NCI-H2107 (cell line): ENCODE measurements around the gene CIDEB.

Experiments
- DNase-seq: peaks from one replicate; lab custom pipeline; 2025; lab: John Stamatoyannopoulos, UW

Gene CIDEB

DNA sequence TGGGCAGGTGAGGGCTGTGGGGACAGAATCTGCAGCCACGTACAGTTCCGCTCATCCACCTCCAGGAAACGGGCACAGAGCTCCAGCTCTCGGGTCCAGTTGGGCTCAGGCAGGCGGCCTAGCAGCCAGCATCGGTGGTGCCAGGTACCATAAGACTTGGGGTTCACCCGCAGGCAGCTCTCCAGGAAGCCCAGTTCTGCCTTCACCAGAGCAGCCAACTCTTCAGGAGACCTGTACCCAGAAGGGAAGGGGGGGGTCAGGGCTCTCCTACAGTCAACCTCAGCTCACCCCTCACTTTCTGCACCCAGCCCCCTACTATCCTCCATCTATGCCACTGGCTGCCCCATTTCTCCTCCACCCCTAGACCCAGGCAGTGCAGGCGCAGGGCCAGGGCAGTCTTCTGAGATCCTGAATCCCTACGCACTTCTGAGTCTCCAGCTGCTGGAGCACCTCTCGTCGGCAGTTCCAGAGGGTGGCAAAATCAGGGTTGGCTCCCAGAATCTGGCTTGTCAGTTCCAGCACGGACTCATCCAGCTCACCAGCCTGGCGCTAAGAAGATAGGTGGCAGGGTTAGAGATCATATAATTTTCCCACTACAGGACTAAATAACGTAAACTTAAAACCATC, 37.8 kb downstream of the CIDEB start:
- no peak for DNase-seq

DNA sequence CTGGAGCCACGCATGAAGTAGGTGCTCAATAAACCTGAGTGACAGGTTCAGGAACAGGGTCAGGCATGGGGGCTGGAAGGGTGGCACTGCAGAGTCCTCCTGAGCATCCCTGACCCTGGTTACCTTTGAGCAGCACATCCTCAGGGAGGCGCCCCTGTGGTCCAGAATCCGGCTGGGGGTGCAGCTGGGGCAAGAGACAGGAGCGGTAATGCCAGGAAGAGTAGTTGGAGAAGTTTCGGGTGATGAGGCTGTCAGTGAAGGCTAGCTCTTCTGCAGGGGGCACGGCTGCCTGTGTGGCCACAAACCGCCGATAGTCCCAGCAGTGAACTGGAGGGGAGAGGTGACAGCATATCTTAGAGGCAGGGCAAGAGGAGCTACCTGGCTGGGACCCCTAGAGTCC, 38.4 kb downstream of the CIDEB start:
- DNase-seq = no peak

DNA sequence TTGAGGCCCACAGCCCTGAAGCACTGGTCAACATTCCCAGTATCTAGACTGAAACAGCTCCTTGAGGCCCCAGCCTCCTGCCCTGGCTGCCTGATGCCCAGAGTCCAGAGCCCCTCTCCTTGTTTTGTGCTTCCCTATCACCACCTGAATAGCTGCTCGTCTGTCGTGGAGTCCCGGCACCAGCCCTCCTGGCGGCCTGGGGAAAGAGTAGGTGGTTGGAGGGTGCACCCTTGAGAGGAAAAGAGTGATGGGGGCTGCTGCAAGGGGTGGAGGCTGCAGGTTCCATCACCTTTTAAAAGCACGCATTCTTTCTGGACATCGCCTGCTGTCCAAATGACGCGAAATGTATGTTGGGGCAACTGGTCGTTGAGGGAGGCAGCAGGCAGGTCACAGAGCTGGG, 39.6 kb downstream of the CIDEB start:
- no peak for DNase-seq

DNA sequence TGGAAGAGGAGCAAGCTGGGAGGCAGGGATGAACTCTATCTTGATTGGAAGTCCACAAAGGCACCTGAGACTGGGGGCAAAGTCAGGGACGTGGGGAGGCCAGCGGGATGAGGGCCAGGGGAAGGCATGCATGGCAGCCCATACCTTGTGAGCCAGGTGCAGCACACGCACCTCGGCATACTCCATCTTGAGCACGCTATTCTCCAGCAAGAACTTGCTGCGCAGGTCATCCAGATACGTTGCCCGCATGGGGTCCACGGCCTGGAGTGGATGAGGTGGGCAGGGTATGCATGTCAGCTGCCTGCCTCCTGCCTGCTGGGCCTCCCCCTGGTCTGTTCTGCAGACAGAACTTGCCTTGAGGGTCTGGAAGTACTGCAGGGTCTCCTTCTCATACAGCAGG, 40.3 kb downstream of the CIDEB start:
- DNase-seq = no peak

DNA sequence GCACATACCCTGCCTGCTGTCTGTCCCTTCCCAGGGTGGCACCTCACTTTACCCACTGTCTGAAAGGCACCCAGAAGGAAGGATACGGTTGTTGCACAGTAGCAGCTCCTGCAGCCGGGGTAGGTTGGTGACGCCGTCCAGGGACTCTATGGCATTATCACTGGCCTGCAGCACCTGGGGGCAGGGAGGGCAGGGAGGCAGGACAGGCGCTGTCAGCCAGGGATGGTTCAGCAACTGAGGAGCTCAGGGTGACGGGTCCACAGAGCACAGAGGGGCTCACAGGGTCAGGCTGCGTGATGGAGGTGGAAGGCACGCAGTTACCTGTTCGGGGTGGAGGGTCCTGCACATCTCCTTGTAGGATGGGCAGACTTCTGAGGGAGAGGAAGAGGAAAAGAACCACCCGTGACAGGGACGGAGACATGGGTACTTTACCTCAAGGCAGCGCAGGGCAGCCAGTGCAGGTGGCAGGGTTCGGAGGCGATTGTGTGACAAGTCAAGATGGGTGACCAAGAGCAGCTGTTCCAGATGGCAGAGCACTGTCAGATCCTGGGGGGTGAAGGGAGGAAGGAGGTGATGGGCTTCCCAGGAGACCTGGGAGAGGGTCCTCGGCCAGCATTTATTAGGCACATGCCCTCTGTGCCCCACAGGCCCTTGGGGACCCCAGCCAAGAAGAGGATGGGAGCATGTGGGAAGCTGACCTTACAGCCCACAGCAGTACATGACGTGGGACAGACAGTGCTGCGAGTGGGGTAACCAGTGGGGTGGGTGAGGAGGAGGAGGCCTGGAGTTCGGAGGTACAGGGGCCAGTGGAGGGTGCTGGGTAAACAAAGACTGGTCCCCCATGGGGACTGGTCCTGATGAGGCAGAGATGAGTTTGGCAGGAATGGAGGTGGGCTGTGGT, 41.2 kb downstream of the CIDEB start:
- no peak for DNase-seq

DNA sequence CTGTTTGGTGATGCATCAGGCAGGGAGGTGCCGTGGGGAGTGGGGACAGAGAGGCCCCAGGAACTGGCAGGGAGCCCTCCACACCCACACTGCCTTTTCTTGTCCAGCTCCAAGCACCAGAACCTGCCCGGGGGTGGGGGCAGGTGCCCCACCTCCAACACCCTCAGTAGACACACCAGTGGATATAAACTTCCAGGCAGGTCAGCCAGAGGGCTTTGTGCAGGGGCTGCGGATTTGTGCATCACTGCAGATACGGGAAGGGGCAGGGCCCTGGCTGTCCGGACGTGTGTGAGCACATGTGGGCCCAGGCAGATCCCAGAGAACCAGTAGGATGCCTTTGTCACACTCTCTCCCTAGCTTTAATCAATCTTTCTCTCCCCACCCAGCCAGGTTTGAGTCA, 43.5 kb downstream of the CIDEB start:
- no peak for DNase-seq

DNA sequence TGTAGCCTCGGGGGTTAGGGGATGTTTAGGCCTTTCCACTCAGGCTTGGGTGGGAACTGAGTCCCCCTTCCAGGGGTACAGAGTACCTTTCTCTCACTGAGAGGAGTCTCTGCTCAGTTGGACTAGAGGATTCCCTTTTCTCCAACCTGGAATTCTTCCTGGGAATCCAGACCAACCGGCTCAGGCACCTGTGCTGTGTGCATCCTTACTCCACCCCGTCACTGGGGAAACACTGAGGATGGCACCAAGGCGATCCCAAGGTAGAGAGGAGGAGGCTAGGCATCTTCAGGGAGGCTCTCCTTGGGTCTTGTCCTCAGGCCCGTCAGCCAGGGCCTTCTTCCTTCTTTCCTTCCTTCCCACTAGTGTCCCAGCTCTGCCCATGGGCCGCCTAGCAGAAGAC, 43.9 kb downstream of the CIDEB start:
- no peak for DNase-seq

DNA sequence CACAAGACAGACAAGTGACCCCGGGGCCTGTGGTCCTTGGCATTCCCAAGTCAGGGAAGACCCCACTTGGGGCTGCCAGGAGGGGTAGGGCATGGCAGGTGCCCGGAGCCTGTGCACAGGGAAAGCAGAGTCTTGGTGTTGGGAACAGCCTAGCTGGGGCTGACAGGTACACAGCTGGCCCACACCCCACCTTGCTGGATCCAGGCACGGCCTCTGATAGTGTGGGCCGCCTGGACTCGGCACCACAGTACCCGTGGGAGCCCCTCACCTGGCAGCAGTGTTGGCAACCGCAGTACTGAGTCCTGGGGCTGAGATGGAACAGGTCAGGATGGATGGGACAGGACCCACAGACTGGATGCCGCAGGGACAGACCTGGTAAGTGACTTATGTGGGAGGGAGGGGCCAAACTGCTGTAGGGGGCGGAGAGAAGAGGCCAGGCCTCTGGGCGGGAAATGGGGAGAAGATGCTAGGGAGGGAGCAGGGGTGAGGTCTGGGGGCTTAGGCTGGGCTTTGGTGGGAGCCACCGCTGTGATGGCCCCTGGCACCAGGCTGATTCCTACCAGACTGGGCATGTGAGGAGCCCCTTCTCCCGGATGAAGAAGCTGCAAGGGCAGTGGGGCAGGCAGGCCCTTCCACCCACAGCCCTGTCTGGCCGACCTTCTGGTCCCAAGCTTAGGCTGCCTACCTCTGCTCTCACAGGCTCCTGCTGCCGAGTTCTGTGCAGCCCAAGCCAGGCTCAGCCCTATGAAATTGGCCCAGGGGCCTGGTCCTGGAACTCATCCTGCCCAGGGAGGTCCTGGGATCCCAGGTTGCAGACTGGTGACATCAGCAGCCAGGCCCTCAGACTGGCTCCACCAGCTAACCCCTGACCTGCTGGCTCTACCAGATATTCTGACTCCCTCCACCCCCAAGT, 44.7 kb downstream of the CIDEB start, which contains the start of gene TGM1:
TSS of gene TGM1 (minus strand) at position 357 of the 913 bp plus-strand sequence. CDS start 825 bp downstream, outside the sequence.
- no peak for DNase-seq

DNA sequence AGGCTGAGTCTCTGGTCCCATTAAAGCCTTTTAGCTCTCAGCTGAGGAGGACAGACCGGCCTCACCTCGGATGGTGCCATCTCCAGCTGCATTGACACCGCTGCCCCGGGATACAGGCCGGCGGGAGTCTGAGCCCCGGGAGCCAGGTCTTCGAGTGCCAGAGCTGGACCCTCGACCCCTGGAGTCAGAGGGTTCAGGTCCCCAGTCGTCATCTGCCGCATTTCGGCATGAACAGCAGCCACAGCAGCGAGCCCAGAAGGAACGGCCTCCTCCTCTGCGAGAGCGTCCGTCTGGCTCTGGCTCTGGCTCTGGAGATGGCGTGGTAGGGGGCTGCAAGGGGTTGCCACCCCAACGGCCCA, 45.8 kb downstream of the CIDEB start:
- no peak for DNase-seq

DNA sequence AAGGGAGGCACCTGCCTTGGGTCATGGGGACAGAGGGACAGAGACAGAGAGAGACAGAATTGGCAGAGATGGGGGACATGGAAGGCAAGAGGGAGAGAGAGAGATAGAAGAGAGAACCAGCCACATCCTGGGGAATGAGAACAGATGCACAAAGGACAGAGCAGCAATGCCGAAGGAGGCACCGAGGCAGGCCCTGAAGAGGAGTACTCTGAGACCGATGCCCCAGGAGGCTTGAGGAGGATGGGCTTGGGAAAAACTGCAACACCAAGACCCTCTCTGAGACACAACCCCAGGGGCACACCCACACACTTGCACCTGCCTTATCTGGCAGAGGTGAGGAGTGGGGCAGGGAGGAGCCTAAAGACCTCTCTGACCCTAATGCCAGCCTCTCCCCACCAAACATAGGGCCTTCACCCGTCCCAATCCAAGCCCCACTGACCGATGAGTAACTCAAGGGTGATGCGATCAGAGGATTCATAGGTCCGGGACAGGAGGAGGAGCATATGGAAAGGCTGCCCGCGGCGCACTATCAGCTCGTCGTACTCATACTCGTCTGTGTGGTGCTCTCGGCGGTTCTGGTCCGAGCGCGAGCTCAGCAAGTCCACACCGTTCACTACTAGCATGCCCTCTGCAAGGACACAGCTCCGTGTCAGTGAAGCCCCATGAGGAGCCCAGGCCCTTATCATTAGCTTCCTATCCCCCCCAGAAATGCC, 46.4 kb downstream of the CIDEB start:
- no peak for DNase-seq

DNA sequence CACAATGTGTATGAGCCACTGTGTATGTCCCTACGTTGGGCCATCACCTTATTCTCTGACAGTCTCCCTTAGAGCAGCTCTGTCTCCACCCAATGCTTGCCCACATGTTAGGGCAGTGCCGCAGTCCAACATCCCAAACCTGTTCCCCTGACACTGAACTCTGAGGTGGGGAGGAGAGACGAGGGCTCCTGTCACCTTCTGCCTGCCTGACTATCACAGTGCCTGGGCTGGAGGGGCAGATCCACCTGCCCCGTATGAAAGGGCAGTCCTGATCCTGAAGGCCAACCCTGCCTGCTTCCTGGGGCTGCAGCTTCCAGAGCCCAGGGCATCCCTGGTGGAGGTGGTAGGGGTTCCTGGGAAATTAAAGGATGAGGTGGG, 47.0 kb downstream of the CIDEB start:
- no peak for DNase-seq

DNA sequence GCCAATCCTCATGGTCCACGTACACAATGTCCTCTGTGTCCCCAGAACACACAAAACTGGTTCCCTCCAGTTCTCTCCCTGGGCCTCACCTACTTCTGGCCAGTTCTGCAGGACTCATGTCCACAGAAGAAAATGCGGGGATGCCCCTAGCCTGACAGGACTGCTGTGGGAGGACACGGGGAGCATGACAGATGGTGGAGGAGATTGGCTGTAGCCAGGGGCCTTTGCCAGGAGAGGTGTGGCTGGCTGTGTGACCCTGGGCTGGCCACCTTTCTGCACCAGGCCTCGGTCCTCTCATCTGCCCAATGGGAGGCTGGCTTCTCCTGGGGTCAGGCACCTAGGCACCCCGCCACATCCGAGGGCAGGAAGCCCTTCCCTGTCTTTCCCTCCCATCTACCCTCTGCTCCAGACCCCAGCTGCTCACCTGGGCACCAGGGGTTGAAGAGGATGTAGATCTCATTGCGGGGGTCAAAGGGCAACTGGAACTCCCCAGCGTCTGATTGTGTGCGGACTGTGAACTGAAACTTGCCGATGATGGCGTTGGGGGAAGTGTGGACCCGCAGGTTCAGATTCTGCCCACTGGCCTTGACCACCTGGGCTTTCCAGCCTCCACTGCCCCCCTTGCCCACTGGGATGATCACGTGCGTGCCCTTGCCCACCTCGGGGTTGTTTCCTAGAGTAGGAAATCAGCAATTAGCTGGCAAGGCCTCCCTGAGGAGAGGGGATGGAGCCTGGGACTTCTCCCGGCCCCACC, 47.6 kb downstream of the CIDEB start:
- DNase-seq = no peak

DNA sequence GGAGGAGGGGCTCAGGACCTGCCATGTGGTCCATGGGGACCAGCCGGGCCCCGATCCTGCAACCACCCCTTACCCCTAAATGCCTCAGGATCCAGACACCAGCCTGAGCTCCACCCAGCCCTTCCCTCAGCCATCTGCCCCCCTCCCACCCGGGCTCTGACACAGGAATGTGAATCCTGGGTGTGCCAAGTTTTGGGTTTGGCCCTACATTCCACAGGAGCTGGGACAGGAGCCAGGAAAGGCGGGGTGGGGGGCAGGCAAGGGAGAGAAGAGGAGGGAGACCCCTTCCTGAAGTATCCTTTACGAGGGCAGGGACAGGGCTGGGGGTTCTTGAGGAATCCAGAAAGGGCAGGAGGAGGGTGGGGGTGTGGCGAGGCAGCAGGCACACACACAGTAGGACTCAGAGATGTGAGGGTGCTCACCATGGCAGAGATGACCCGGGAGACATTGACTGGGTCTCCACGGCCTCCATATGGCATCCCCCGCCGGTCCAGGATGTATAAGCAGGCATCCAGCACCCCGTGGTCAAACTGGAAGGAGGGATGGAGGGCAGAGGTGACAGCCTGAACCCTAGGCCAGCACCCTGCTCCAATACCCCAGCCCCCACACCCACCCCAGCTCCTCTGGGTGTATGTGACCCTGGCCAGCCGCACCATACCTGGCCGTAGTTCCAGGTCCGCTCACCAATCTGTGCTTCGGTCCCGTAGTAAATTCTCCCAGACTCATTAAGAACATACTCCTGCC, 48.3 kb downstream of the CIDEB start:
- DNase-seq = no peak

DNA sequence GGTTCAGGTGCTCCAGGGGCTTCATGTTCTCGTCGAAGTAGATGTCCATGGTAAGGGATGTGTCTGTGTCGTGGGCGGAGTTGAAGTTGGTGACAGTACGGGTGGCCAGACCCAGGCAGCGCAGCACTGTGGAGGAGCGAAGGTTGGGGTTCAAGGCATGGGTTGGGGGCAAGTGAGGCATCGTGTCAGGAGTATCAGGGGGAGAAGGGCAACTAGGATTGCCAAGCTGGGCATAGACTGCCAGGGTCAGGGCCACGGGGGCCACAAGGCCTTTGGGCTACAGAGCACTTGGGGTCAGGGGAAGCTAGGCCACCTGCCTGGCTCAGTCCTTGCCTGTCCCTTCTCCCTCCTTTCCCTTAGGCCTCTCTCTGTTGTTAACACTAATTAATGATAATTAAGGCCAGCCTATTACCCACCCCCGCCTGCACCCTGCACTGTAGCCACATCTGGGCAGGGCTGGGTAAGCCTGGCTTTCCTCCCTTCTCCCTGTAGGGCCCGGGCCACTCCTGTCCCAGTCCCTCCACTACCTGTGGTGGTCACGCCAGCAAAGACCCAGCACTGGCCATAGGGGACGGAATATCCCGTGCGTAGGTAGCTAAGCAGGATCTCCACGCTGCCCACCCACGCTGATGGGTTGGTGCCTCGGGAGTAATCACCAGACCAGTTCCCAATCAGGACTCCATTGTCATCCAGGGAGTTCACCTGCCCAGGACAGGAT, 49.1 kb downstream of the CIDEB start:
- no peak for DNase-seq

DNA sequence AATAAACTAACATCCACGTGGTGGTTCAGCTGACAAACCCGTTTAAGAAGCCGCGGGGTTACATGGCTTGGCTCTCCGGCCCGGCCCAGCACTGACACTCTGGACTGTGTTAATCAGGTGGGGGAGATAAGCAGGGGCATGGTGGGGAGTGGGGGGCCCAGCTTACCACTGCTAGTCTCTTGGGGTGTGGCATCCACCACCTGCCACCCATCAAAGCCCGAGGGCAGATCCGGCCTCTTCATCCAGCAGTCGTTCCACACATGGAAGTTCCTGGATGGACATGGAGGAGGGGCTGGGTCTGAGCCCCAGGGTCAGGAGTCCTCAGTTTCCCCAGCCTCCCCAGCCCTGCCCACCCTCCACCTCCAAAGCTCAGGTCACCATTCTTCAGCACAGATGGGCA, 49.7 kb downstream of the CIDEB start:
- DNase-seq = no peak

DNA sequence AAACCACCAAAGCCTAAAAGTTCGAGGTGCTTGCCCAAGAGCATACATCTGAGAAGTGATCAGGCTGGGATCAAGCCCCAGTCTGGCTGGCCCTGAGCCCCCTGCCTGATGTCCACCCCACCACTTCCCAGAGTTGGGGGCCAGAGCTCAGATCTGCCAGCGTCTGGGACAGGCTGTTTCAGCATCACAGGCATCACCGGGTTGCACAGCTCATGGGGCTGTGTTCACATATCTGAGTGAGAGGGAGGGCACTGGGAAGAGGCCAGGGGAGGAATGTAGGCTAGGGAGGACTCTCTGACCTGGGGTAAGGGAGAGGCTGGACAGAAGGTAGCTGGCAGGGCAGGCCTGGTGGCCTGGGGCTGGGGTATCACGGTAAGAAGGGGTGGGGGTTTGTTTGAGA, 50.8 kb downstream of the CIDEB start:
- DNase-seq = no peak

DNA sequence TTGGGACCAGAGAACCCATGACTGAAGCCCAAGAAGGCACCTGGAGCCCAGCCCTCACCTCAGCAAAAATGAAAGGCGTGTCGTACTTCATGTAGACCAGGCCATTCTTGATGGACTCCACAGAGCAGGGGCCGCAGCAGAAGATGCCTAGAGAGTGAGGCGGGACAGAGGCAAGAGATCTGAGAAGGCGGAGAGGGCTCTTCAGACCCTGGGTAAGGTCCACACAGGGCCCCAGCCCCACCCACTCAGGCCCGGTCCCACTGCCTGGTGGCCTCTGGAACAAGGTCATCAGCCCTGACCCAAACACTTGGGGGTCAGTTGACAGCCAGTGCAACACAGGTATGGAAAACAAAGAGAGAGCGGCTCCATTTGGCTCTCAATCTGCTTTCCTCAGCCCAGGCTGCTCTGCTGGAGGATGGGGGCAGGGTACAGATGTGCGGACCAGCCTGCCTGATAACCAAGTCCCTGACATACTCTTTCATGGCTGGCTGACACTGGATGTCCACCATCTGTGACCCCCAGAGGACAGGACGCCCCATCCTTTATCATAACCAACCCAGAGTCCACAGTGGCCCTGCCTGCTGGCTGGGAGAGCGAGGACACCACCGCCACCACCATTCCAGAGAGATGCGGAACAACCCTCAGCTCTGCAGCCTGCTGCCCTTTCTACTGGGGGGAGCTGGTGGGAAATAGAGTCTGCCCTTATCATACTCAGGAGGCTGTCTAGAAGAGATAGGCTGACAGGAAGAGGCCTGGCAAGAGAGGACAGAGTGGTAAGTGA, 51.7 kb downstream of the CIDEB start:
- DNase-seq = no peak

DNA sequence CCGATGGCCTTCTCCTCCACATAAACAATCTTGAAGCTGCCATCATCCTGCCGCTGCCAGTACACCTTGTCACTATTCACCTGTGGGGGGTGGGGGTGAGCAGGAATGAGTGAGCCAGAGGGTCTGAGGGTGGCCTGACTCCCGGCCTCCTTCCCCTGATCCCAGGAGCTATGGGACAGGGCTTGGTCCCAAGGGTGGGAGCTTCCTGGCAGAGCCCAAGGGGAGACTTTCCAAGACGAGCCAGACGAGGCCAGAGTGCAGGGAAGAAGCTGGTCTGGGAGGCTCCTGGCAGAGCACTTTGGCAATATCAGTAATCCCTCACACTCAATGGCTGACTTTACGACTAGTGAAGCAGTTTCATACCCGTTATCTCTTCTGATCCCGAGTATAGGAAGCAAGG, 52.3 kb downstream of the CIDEB start:
- no peak for DNase-seq
